GM12878 (cell line): Measurements from ENCODE around the gene IGF1R.

Experiments
- BHLHE40 ChIP-seq, 2 experiments: fragments of 450-650 bp in 1 of 2; IDR thresholded peaks; 2 replicates each; pipeline ENCODE4 v1.6.1; 2011 to 2017; ENCODE audit warnings: low read depth in 2 of 2, borderline replicate concordance in 1 of 2, improper control_type of control experiment in 1 of 2, low read length in 1 of 2, mild to moderate bottlenecking in 1 of 2
- CTCF ChIP-seq, 3 experiments: IDR thresholded peaks in 2 of 3; conservative IDR thresholded peaks in 1 of 3; 2 replicates each; pipeline ENCODE4 v1.5.1; 2011; ENCODE audit warnings: low read depth in 3 of 3, low read length in 3 of 3, mild to moderate bottlenecking in 3 of 3, control low read depth in 2 of 3, moderate library complexity in 2 of 3, inconsistent platforms in 1 of 3, mixed read lengths in 1 of 3; ENCODE audit not compliant: control insufficient read depth in 2 of 3, insufficient read depth in 1 of 3; ENCODE audit errors: extremely low read depth in 1 of 3
- EP300 ChIP-seq, 2 experiments: fragments of 150-350 bp in 1 of 2; IDR thresholded peaks; 2 replicates each; pipeline ENCODE4 v1.6.1; 2011 to 2012; ENCODE audit warnings: low read depth in 2 of 2, low read length in 2 of 2, borderline replicate concordance in 1 of 2, improper control_type of control experiment in 1 of 2, inconsistent platforms in 1 of 2; ENCODE audit not compliant: control insufficient read depth in 1 of 2
- EZH2 ChIP-seq: IDR thresholded peaks from 2 replicates; pipeline ENCODE4 v1.6.1; 2012; ENCODE audit warnings: low read depth, mild to moderate bottlenecking, control low read depth, inconsistent platforms, low read length, borderline replicate concordance; ENCODE audit not compliant: control insufficient read depth
- MAX ChIP-seq: IDR thresholded peaks from 2 replicates; pipeline ENCODE4 v1.6.1; 2012; ENCODE audit warnings: low read depth, low read length, improper control_type of control experiment
- POLR2AphosphoS5 ChIP-seq: IDR thresholded peaks from 2 replicates; pipeline ENCODE4 v1.6.1; 2011; ENCODE audit warnings: mild to moderate bottlenecking, low read length, inconsistent platforms
- SREBF2 ChIP-seq: IDR thresholded peaks from 2 replicates; pipeline ENCODE4 v1.6.1; 2012; ENCODE audit warnings: mild to moderate bottlenecking, low read length
- TCF12 ChIP-seq: IDR thresholded peaks from 2 replicates; pipeline ENCODE4 v1.6.1; 2011; ENCODE audit warnings: low read depth, mild to moderate bottlenecking, low read length
- ZBED1 ChIP-seq: IDR thresholded peaks from 2 replicates; pipeline ENCODE4 v1.6.1; 2016; ENCODE audit warnings: borderline replicate concordance

GRCh38 chr15:98801234-98801561 is 152.9 kb downstream of the IGF1R start:
- TF ChIP-seq TCF12, result no peak
- TF ChIP-seq ZBED1, result no peak
- TF ChIP-seq POLR2AphosphoS5, result no peak
- no peak for TF ChIP-seq MAX
- no peak for TF ChIP-seq CTCF (IDR thresholded peaks at IDR 0.05 in 2 of 3, conservative IDR thresholded peaks at IDR 0.05 in 1 of 3; ENCODE audit: control insufficient read depth in 2 of 3, extremely low read depth in 1 of 3, insufficient read depth in 1 of 3, low read depth in 3 of 3, low read length in 3 of 3)
- TF ChIP-seq EP300 (IDR thresholded peaks at IDR 0.05; ENCODE audit: borderline replicate concordance in 1 of 2, control insufficient read depth in 1 of 2, low read depth in 2 of 2, low read length in 2 of 2), result no peak
- no peak for TF ChIP-seq BHLHE40 (IDR thresholded peaks at IDR 0.05; ENCODE audit: borderline replicate concordance in 1 of 2, low read depth in 2 of 2, low read length in 1 of 2)
- no peak for TF ChIP-seq EZH2
- no peak for TF ChIP-seq SREBF2
